AG10803 (cell line): ENCODE results near the gene NMNAT1.
"Not testable (repeated sequence)": the region's sequence is repeated elsewhere in the genome, so short reads cannot be mapped to it uniquely, and the experiment has no call there.

Experiments used
- DNase-seq: peaks from one replicate; pipeline ENCODE4 v3.0.0; 2010; ENCODE audit warnings: low read depth
- H3K4me3 ChIP-seq: 2 replicates; pipeline ENCODE4 v1.5.1; 2011; ENCODE audit warnings: mild to moderate bottlenecking, low read length, control low read depth
- TF ChIP-seq, protein P1 (sequence below): conservative IDR thresholded peaks from 2 replicates; pipeline ENCODE4 v1.5.1; 2011; ENCODE audit warnings: mild to moderate bottlenecking, low read length, control low read depth, inconsistent platforms

Gene NMNAT1

DNA sequence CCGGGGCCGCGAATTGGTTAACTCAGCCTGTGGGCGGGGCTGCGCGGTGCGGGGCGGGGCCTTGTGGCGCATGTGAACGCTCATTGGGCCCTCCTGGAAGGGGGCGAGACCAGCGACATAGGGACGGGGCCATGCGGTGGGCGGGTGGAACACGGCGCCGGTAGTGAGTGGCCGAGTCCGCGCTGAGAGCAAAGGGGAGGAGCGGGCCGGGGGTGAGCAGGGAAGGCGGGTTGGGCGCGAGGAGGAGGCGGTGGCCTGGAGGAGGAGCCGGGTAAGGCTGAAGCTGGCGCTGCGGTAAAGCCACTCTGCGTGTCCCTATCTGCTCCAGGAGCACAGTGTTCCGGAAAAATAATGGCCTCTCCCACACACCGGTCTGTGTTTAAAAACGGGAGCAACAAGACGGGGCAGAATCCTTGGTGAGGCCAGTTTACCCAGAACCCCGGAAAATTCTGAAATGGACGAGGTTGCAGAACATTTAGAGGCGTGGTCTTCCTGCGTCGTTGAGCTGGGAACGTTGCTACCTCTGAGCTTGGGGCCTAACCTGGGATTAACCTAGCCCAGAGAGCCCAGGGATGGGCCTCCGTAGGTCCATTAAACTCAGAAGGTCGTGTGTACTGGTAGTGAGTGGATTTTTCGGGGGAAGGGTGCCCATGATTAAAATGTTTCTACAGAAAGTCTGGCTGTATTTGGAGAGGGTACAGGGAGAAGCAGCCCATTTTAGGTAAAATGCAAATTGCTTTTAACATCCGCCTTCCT, 32.7 kb upstream of the NMNAT1 start:
- peak overlapping the region; percentile 77 for H3K4me3 ChIP-seq
- TF ChIP-seq, protein P1, sequence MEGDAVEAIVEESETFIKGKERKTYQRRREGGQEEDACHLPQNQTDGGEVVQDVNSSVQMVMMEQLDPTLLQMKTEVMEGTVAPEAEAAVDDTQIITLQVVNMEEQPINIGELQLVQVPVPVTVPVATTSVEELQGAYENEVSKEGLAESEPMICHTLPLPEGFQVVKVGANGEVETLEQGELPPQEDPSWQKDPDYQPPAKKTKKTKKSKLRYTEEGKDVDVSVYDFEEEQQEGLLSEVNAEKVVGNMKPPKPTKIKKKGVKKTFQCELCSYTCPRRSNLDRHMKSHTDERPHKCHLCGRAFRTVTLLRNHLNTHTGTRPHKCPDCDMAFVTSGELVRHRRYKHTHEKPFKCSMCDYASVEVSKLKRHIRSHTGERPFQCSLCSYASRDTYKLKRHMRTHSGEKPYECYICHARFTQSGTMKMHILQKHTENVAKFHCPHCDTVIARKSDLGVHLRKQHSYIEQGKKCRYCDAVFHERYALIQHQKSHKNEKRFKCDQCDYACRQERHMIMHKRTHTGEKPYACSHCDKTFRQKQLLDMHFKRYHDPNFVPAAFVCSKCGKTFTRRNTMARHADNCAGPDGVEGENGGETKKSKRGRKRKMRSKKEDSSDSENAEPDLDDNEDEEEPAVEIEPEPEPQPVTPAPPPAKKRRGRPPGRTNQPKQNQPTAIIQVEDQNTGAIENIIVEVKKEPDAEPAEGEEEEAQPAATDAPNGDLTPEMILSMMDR = no peak
- DNase-seq = peak; percentile 99

- no peak overlapping the region for H3K4me3 ChIP-seq
- TF ChIP-seq, protein P1 = no peak
- no peak for DNase-seq
Measured at GRCh38 chr1:9912264-9912936, 30.9 kb upstream of the NMNAT1 start.

DNA sequence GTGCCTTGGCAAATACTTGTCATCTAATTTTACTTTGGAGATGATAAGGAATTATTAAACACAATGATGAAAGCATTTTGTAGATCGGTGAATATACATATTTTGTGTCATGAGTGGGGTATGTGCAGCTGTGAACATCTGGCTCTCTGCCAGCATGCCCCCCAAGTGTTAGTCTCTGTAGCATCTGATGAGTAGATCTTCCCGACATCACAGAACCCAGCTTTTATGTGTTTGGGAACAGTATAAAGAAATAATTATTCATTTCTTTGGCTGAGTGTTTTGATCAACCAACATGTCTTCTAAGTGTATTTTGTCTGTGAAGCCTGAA, 28.7 kb upstream of the NMNAT1 start:
- TF ChIP-seq, protein P1 = no peak
- no peak overlapping the region for H3K4me3 ChIP-seq
- DNase-seq = no peak

DNA sequence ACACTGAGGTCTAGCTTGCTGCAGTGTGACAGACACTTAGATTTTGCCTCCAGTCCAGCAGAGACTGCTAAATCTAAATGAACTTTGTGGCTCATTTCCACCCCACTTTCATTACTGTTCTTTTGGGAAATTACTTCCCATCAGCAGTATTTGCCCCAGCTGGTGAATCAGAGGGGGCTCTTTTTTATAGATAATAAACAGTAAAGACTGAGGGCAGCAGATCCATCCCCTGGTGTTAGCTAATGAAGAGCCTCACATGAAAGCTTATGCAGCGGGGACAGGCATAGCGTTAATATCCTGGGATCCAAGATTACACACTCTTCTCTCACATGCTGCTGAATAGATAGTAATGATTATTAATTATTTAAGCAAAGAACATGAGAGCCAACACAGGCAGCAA, 26.8 kb upstream of the NMNAT1 start:
- TF ChIP-seq, protein P1 = no peak

GRCh38 chr1:9917495-9917894, 25.8 kb upstream of the NMNAT1 start:
- DNase-seq, H3K4me3 ChIP-seq: not testable (repeated sequence)

More for the DNA sequence above, 26.8 kb upstream of the NMNAT1 start:
- DNase-seq = no peak
- no peak overlapping the region for H3K4me3 ChIP-seq

GRCh38 chr1:9917901-9918300, 25.4 kb upstream of the NMNAT1 start:
- H3K4me3 ChIP-seq = no peak overlapping the region
- TF ChIP-seq, protein P1 = no peak
- no peak for DNase-seq

DNA sequence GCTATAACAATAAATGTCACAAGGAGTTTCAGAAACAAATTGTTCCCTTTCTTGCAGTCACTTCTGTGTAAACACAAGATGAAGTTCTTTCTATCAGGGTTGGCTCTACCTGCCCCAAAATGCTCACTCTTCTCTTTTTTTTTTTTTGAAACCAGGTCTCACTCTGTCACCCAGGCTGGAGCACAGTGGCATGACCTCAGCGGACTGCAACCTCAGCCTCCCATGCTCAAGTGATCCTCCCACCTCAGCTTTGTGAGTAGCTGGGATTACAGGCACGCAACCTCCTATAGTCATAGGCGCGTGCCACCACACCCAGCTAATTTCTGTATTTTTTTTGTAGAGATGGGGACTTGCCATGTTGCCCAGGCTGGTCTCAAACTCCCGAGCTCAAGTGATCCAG, 22.7 kb upstream of the NMNAT1 start:
- TF ChIP-seq, protein P1 = no peak
- no peak for DNase-seq
- no peak overlapping the region for H3K4me3 ChIP-seq
